Activated CD8-positive, alpha-beta memory T cell treated with anti-CD3 and anti-CD28 coated beads for 4 hours (primary cell): ENCODE measurements around the gene NLGN4X.
"Not testable (repeated sequence)": the region's sequence is repeated elsewhere in the genome, so short reads cannot be mapped to it uniquely, and the experiment has no call there.

Experiments
- DNase-seq, 2 donors: peaks; one replicate each; pipeline ENCODE4 v3.0.0-alpha.2; 2020; ENCODE audit warnings: low read depth in 2 of 2

Gene NLGN4X

DNA sequence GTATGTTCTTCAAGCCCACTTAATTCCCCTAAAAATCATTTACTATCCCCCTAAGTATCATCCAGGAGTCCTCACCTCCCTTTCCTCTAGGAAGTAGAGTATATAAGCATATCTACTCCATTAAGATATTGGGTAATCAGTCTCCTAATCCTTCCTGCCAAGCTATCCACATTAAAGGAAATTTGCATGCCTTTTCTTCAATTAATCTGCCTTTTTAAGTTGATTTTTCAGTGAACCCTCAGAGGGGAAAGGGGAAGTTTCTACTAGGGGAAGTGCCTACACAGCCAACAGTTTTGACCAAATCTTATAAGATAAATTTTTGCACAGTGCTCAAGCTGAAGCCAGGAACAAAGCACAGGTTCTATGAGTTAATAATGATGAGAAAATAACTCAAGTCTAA, 222.8 kb downstream of the NLGN4X start:
- no peak for DNase-seq

DNA sequence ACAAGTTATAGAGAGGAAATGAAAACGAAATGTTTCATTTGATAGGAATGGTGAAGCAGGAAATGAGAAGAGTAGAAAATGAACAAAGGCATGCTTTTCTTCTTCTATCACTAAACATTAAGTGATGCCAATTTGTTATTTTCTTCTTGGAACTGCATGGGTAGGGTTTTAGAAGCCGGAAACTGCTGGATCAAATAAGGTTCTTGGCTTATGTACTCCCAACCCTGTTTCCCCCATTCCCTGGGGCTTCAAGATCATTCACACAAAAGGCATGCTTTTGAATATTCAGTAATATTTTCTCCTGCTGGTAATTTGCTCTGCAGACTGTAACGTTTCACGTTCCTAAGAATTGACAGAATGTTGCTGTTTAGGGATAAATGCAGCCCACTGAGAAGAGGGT, 224.1 kb downstream of the NLGN4X start:
- DNase-seq: no peak

DNA sequence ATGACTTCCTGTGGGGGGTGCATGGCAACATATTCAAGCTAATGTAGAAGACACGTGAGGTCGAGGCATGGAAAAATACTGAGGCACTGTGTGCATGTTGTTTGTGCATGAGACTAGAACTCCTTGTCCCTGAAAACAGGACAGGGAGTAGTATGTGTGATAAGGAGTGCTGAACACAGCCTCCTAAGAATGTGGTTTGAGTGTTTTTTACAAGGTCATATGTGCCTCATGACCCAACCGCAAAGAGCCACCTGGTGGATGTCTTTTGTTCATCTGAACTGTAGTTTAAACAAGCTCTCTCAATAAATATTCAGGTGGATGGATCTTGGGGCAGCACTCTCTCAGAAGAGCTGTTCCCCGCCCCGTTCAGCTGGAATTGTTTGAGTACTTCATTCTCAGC, 226.6 kb downstream of the NLGN4X start:
- no peak for DNase-seq

DNA sequence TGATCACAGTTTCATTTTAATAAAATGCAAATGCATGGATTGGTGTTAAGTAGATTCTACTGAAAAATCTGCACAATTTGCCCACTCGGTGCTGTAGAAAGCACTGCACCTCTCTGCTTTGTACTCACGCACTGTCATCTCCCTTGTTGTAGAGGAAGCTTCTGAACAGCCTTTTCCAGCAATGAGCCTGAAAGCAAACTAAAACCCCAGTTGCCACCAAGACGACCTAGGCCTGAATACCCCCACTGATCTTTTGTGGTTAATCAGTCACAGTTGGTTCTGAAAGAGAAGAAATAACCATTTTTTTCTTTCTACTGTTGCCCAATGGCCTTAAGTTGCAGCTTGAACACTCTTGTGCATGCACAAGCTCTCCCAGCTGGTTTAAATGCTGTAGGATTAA, 229.8 kb downstream of the NLGN4X start:
- no peak for DNase-seq

- DNase-seq: no peak
Observed at GRCh38 chrX:5998456-5998855, 230.2 kb downstream of the NLGN4X start.

GRCh38 chrX:5991393-5991792, 237.3 kb downstream of the NLGN4X start:
- no peak for DNase-seq

GRCh38 chrX:5979338-5979737, 249.3 kb downstream of the NLGN4X start:
- DNase-seq: no peak

GRCh38 chrX:5976332-5976731, 252.3 kb downstream of the NLGN4X start:
- DNase-seq: no peak

- no peak for DNase-seq
Observed at GRCh38 chrX:5971300-5971699, 257.4 kb downstream of the NLGN4X start.

DNA sequence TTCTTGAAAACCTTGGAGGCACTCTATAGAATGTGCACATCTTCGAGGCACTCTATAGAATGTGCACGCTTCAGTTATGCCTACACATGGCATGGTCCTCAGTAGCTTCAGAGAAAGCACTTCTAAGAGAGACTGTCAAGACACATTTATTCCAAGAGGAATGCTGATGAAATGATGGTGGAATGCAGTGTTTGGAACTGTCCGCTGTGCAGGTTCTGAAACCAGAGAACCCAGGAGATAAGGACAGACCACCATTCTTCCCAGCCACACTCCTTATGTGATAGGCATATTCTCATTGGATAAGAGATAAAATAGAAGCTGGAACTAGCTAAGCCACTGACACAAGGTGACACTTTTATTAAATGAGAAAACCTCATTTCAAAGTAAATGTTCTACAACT, 263.3 kb downstream of the NLGN4X start:
- DNase-seq: no peak

GRCh38 chrX:5959286-5959685, 269.4 kb downstream of the NLGN4X start:
- DNase-seq: no peak

GRCh38 chrX:5958523-5958922, 270.1 kb downstream of the NLGN4X start:
- no peak for DNase-seq

- no peak for DNase-seq
Observed at GRCh38 chrX:5957506-5957905, 271.2 kb downstream of the NLGN4X start.

- no peak for DNase-seq
Observed at GRCh38 chrX:5936438-5936837, 292.2 kb downstream of the NLGN4X start.

- DNase-seq: no peak
Observed at GRCh38 chrX:5928224-5928623, 300.4 kb downstream of the NLGN4X start.

DNA sequence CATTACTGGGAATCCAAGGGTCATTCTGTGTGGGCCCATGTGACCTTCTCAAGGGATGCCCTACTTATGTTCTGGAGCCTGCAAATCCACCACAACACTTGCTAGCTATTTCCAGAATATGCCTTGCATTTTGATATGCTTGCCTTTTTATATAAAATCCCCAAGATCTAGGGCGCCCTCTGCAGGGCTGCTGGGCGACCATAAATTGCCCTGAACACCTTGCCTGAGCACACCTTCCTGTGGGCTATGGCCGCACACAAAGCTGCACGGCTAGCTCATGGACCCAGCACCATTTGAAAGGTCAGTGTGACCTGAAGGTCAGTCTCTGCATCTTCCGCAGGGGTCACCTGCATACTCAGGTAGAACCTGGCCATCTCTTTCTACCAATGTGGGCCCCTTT, 311.7 kb downstream of the NLGN4X start:
- no peak for DNase-seq

DNA sequence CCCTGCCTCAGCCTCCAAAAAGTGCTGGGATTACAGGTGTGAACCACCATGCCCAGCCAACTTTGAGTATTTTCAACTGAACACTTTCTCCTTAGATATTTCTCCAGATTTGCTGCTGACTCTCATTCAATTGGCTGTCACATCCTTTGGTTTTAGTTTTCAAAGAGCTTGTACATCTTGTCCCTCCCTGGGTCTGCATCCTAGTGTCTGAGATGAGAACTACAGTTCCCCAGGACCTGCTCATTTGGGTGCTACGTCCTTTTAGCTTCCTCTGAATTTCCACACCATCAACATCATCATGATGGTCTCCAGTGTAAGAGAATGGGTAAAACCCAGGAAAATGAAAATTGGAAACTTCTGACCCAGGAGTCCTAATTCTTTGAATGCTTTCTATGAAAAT, 312.9 kb downstream of the NLGN4X start:
- DNase-seq: no peak

DNA sequence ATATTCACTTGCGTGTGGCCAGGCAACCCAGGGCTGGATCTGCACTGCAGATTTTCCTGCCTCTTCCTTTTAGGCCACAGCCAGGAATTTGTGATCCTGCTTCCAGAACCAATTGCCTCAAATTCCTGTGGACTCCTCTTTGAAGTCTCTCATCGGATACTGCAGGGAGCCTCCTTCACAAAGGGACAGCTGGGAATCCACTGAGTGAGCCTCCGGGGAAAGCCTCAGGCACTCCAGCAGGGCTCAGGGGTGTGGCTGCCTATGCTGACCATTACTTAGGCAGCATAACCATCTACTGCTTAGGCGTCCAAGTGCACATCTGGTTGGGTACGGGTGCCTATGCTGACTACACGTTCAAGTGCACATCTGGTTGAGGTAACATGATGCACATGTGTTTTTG, 321.5 kb downstream of the NLGN4X start:
- no peak for DNase-seq

- DNase-seq: not testable (repeated sequence)
Observed at GRCh38 chrX:5903586-5904190, 325.0 kb downstream of the NLGN4X start.

DNA sequence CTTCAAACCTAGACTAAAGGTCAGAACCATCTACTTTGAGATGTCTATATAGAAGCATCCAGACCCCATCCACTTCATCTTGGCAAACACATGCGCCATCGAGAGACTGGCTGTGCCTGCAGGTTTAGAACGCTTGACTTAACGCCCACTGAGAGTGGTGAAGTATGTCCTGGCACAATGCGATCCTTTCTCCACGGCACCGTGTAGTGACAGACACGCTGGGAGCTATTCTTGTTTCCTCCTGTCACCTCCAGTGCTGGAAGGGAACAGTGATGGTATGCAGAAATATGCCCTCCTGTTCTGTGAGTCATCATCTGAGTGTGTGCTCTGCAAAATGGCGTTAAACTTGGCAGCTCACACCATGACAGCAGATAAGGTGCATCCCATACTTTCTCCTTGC, 330.2 kb downstream of the NLGN4X start:
- DNase-seq: no peak

- no peak for DNase-seq
Observed at GRCh38 chrX:5891378-5891777, 337.3 kb downstream of the NLGN4X start.

DNA sequence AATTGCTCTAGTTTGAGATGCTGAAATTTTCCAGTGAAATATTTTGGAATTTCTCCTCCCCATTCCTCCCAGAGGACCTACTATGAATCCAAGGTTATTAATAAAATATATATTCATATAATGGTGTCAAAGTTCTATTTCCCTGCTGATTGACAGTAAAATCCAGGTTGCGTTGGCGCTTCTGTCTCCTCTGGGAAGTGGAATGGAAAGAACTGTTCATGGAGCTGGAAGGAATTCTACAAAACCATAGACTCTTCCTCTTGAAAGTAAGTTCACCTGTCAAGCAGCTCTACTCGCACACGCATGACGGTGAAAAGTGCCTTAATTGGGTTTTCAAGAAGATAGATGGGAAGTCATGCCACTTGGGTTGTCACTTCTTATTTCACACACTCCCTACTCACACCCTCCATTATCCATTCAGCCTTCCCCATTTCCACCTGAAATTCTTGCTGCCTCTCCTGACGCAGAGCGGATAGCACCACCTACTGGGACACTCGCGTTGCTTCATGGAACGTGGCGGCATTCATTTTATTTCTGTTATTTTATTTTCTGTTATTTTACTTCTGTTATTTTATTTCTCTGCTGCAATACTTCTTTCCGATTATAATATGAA, 351.6 kb downstream of the NLGN4X start:
- DNase-seq: no peak

DNA sequence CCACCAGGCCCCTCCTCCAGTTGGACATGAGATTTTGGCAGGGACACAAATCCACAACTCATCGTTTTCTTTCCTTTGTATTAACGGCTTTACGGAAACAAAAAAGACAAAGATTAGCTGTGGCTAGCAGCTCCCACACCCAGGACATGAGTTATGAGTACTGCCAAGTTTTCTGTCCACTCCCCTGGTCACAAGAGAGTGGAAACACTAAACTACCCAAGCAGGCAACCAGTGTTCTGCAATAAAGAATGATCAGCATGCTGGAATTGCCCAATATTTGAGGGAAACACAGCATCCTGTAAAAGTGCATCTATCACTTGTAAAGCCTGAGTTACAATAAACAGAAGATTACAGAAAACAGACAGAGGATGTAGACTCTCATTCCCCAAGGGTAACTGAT, 358.4 kb downstream of the NLGN4X start:
- DNase-seq: no peak

DNA sequence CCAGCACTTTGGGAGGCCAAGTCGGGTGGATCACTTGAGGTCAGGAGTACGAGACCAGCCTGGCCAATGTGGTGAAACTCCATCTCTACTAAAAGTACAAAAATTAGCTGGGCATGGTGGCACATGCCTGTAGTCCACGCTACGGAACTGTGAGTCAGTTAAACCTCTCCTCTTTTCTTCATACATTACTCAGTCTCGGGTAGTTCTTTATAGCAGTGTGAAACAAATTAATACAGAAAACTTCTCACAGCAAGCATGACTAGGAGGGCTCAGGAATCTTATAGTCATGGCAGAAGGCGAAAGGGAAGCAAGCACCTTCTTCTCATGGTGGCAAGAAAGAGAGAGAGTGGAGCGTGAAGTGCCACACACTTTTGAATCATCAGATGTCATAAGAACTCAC, 358.9 kb downstream of the NLGN4X start:
- no peak for DNase-seq
